WERI-Rb-1 (cell line): Measurements from ENCODE around the gene HIPK2.

Source experiments
- DNase-seq: peaks from one replicate; pipeline ENCODE4 v3.0.0-alpha.2; 2020
- H3K27ac ChIP-seq: fragments of 250-450 bp; sonication (Bioruptor Pico); 2 replicates; pipeline ENCODE4 v1.5.1; 2020; ENCODE audit warnings: mild to moderate bottlenecking, moderate library complexity
- H3K27me3 ChIP-seq: fragments of 250-450 bp; sonication (Bioruptor Pico); 2 replicates; pipeline ENCODE4 v1.5.1; 2021; ENCODE audit warnings: mild to moderate bottlenecking, low read depth, moderate library complexity; ENCODE audit not compliant: insufficient read depth, severe bottlenecking
- H3K36me3 ChIP-seq: fragments of 250-450 bp; sonication (Bioruptor Pico); 2 replicates; pipeline ENCODE4 v1.5.1; 2020; ENCODE audit warnings: mild to moderate bottlenecking, moderate library complexity
- H3K4me3 ChIP-seq: 2 replicates; pipeline ENCODE4 v1.5.1; 2011; ENCODE audit warnings: low read depth, mild to moderate bottlenecking, control low read depth, low read length
- H3K9me3 ChIP-seq: fragments of 250-450 bp; sonication (Bioruptor Pico); 2 replicates; pipeline ENCODE4 v1.5.1; 2021; ENCODE audit warnings: mild to moderate bottlenecking, moderate library complexity; ENCODE audit not compliant: severe bottlenecking
- TF ChIP-seq, protein P1 (sequence below): IDR thresholded peaks from 2 replicates; pipeline ENCODE4 v1.5.1; 2011; ENCODE audit warnings: low read depth, mild to moderate bottlenecking, control low read depth, inconsistent platforms, low read length

The HIPK2 gene

DNA sequence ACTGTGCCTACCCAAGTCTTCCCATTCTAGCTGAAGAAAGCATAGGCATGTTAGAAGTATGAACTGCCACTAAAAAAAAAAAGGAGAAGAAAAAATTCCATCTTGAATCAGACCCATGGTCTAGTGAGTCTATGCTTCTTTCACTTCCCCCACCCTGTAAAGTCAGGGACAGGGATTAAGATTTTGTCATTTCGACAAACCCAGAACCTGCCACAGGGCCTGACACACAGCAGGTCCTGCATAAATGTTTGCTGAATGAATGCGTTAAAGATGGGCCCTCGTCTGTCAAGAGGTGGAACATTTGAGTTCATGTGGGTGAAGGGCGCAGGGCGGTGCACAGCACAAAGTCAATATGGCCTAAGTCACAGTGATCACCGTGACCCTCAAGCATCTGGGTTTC lies 4.9 kb downstream of the HIPK2 start:
- H3K27ac ChIP-seq: no peak overlapping the region
- no peaks in the 10 kb centered on the region for H3K27me3 ChIP-seq
- no peak for DNase-seq
- peaks cover 48% of the 10 kb centered on the region for H3K36me3 ChIP-seq
- no peak overlapping the region for H3K4me3 ChIP-seq
- no peaks in the 10 kb centered on the region for H3K9me3 ChIP-seq
- TF ChIP-seq, protein P1, sequence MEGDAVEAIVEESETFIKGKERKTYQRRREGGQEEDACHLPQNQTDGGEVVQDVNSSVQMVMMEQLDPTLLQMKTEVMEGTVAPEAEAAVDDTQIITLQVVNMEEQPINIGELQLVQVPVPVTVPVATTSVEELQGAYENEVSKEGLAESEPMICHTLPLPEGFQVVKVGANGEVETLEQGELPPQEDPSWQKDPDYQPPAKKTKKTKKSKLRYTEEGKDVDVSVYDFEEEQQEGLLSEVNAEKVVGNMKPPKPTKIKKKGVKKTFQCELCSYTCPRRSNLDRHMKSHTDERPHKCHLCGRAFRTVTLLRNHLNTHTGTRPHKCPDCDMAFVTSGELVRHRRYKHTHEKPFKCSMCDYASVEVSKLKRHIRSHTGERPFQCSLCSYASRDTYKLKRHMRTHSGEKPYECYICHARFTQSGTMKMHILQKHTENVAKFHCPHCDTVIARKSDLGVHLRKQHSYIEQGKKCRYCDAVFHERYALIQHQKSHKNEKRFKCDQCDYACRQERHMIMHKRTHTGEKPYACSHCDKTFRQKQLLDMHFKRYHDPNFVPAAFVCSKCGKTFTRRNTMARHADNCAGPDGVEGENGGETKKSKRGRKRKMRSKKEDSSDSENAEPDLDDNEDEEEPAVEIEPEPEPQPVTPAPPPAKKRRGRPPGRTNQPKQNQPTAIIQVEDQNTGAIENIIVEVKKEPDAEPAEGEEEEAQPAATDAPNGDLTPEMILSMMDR: no peak

DNA sequence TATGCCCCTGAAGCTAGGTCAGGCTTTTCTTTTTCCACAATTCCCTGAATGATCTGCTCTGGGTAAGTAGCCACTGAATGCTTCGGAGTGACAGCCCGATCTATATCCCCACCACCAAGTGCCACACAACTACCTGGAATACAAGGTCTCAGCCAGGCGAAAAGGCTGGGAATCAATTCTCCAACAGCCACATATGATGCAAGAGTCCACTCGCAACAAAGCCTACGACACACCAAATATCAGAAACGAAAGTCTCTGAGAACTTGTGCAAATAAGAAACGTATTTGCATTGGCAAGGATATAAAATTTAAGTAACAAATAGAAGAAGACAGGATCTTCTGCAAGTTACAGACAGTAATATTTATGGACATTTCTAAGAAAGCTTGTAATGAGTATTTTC lies 5.7 kb downstream of the HIPK2 start:
- Histone ChIP-seq H3K36me3 (peaks cover 48% of the 10 kb centered on the region), H3K9me3 (no peaks in the 10 kb centered on the region), H3K27me3 (no peaks in the 10 kb centered on the region), H3K27ac (no peak overlapping the region), H3K4me3 (no peak overlapping the region)
- DNase-seq: no peak
- TF ChIP-seq, protein P1: no peak

DNA sequence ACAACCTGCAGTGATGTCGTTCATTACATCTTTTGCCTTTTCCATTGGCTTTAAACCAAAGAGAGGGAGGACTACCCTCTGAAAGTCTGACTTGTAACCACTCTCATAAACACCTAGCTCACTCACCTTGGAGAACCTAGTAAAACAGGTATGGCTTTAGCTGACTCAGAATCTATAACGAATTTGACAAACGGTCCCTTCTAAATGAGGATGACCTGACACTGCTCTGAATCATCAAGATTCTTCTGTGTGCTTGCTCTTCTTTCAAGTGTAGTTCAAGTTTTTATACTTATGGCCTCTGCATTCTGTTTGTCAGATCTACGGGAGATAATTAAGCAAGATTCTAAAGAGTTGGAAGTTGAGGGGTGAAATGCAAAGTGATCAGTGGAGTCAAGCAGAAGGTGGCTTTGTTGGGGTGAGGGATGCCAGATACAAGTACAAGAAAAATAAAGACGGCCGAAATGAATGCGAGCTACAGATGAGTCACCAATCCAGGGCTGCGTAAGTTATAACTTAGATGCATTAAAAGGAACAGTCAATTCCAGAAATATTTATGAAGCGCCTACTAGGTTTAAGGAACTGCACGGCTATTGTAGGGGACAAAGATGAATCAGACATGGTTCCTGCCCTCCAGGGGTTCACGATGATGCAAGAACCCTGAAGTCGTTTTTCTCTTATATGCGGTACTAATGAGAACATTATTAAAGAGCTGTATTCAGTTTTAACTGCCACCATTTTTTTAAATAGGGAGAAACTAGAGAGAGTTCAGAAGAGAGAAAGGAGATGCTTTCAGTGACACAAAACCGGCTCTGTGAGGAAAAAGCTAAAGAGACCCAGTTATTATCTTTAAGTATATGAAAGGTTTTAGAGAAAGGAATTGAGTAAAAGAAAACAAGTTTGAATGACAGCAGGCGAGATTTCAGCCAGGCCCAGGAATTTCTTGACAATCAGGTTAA lies 6.5 kb downstream of the HIPK2 start:
- DNase-seq: no peak
- Histone ChIP-seq H3K9me3 (no peaks in the 10 kb centered on the region), H3K27ac (no peak overlapping the region), H3K4me3 (no peak overlapping the region), H3K27me3 (no peaks in the 10 kb centered on the region), H3K36me3 (peaks cover 51% of the 10 kb centered on the region)
- TF ChIP-seq, protein P1: no peak

DNA sequence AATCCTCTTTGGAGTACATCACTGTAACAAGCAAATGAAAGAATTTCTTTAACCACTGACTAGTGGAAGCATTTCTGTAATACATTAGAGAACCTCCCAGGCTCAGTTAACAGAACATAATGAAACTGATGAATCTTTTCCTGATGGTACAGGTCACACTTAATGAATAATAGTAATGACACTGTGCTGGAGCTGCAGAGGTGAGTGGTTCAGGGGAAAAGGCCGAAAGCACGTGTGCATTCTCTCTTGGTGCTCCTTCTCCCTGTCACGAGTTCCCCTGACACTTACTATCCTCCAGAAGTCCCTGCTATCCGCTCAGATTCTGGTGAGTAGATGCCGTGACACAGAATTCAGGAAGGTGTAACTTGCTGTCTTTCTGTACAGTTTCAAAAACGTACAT lies 8.0 kb downstream of the HIPK2 start:
- H3K4me3 ChIP-seq: no peak overlapping the region
- H3K27me3 ChIP-seq: no peaks in the 10 kb centered on the region
- TF ChIP-seq, protein P1: no peak
- H3K9me3 ChIP-seq: no peaks in the 10 kb centered on the region
- no peak overlapping the region for H3K27ac ChIP-seq
- H3K36me3 ChIP-seq: peaks cover 49% of the 10 kb centered on the region
- no peak for DNase-seq

DNA sequence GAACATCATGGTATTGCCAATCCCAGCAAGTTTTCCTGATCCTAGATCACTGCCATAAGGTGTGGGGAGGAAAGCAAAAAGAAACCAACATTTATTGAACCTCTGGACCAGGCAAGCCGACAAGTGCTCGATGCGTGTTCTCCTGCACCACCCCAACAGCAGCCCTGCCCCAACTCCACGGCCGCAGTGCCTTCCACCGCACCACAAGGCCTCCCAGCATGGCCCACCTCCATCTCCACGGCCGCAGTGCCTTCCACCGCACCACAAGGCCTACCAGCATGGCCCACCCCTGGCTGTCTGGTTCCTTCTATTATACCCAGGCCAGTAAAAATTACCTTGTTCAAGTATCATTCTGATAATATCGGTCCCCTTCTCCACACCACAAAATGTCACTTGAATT lies 8.7 kb downstream of the HIPK2 start:
- no peak for DNase-seq
- peaks cover 47% of the 10 kb centered on the region for H3K36me3 ChIP-seq
- H3K9me3 ChIP-seq: no peaks in the 10 kb centered on the region
- H3K27me3 ChIP-seq: no peaks in the 10 kb centered on the region
- H3K27ac ChIP-seq: no peak overlapping the region
- no peak overlapping the region for H3K4me3 ChIP-seq
- TF ChIP-seq, protein P1: no peak
